ENCODE measurements around the gene PSD4. TPM values are rescaled to one million over a fixed set of nuclear protein-coding genes. Genes with fewer than 3 reads are reported as not detected.
"Not testable (repeated sequence)": the region's sequence is repeated elsewhere in the genome, so short reads cannot be mapped to it uniquely, and the experiment has no call there.

The PSD4 gene
- total and polyA plus RNA-seq, 3 experiments from 2014 or later, result 42.1 to 193 (median 192) TPM

- Mint-ChIP-seq H3K27me3 (no peaks in the 10 kb centered on the region), H3K36me3 (peaks cover 0 to 27% (median 0%) of the 10 kb centered on the region in 3 donors), H3K27ac (peak overlapping the region in 1 of 8 donors; percentile 4), H3K9me3 (no peaks in the 10 kb centered on the region), H3K4me3 (peak overlapping the region in 1 of 7 donors; percentile 9), H3K4me1 (peaks cover 0 to 36% (median 14%) of the 10 kb centered on the region in 3 donors)
- Histone ChIP-seq H3K9me3 (ENCODE audit: low read length) (no peaks in the 10 kb centered on the region), H3K27me3 (ENCODE audit: insufficient read depth, low read length, poor library complexity, severe bottlenecking) (no peaks in the 10 kb centered on the region), H3K4me3 (ENCODE audit: low read length) (no peak overlapping the region), H3K36me3 (ENCODE audit: insufficient read depth, low read length) (no peaks in the 10 kb centered on the region), H3K27ac (ENCODE audit: low read depth, low read length) (no peak overlapping the region), H3K4me1 (ENCODE audit: insufficient read depth, low read length) (no peaks in the 10 kb centered on the region)
- POLR2A ChIA-PET, result no interaction called here
- DNase-seq, result no peak
- CTCF ChIA-PET, result interaction anchor here (1.6 to 12.0 kb wide), 4 partner anchors 14 to 96 kb away, joined by 4 to 90 read pairs (median 15); no protein-coding TSS in a partner anchor
These were observed 60.1 kb downstream of the PSD4 start for GRCh38 chr2:113233593-113234550.

- peaks cover 0 to 32% (median 0%) of the 10 kb centered on the region in 3 donors for H3K36me3 Mint-ChIP-seq
- peak overlapping the region in 4 of 8 donors; percentile 36 to 96 (median 94) for H3K27ac Mint-ChIP-seq
- Histone ChIP-seq H3K4me3 (ENCODE audit: low read length) (peak overlapping the region; percentile 45), H3K36me3 (ENCODE audit: insufficient read depth, low read length) (no peaks in the 10 kb centered on the region), H3K27me3 (ENCODE audit: insufficient read depth, low read length, poor library complexity, severe bottlenecking) (no peaks in the 10 kb centered on the region), H3K27ac (ENCODE audit: low read depth, low read length) (peak overlapping the region; percentile 38), H3K4me1 (ENCODE audit: insufficient read depth, low read length) (no peaks in the 10 kb centered on the region), H3K9me3 (ENCODE audit: low read length) (no peaks in the 10 kb centered on the region)
- no peaks in the 10 kb centered on the region for H3K27me3 Mint-ChIP-seq
- H3K4me1 Mint-ChIP-seq, result peaks cover 0 to 42% (median 14%) of the 10 kb centered on the region in 3 donors
- CTCF ChIA-PET, result interaction anchor here (1.0 to 12.0 kb wide), 6 partner anchors 14 to 156 kb away, joined by 4 to 90 read pairs (median 8); partner anchors contain the start of gene PSD4
- no peak for DNase-seq
- peak overlapping the region; percentile 77 to 96 (median 93) for H3K4me3 Mint-ChIP-seq
- POLR2A ChIA-PET, result interaction anchor here (1.0 to 1.2 kb wide), 2 partner anchors 18 to 59 kb away, joined by 3 read pairs; no protein-coding TSS in a partner anchor
- no peaks in the 10 kb centered on the region for H3K9me3 Mint-ChIP-seq
These were observed 61.1 kb downstream of the PSD4 start for GRCh38 chr2:113234721-113235346.

DNA sequence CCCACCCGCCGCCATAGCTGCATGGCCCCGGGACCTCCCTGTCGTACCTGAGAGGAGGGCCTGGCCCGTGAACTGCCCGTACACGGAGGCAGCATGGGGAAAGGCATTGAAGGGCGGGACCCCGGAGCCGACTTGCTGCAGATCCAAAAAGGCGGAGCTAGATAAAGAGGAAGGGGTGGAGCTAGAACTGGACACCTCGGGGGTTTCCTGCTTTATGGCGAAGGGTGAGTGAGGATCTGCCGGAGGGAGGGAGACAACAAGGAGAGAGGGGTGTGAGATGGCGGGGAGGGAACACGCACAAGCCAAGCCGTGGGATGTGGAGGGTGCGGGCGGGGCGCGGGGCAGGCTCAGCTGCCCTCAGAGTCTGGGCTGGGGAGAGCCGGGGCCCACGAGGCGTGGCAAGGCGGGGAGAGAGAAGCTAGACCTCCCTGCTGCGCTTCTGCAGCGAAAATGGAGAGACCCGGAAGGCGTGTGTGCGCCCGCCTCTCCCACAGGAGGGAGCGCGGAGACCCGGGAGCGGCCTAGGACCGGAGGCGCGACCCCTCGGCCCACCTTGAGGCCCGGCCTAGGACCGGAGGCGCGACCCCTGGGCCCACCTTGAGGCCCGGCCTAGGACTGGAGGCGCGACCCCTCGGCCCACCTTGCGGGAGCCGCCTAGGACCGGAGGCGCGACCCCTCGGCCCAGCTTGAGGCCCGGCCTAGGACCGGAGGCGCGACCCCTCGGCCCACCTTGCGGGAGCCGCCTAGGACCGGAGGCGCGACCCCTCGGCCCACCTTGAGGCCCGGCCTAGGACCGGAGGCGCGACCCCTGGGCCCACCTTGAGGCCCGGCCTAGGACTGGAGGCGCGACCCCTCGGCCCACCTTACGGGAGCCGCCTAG lies 61.8 kb downstream of the PSD4 start:
- H3K36me3 Mint-ChIP-seq, result peaks cover 0 to 38% (median 0%) of the 10 kb centered on the region in 3 donors
- H3K27ac ChIP-seq (ENCODE audit: low read depth, low read length), result peak overlapping the region; percentile 38
- not testable (repeated sequence) for H3K27me3 Mint-ChIP-seq; H3K4me1 ChIP-seq (ENCODE audit: insufficient read depth, low read length); H3K9me3 ChIP-seq (ENCODE audit: low read length); H3K9me3 Mint-ChIP-seq; H3K36me3 ChIP-seq (ENCODE audit: insufficient read depth, low read length); H3K27me3 ChIP-seq (ENCODE audit: insufficient read depth, low read length, poor library complexity, severe bottlenecking)
- ChIA-PET CTCF (interaction anchor here (1.0 to 12.0 kb wide), 7 partner anchors 13 to 155 kb away, joined by 3 to 90 read pairs (median 5); partner anchors contain the start of gene PSD4), POLR2A (interaction anchor here (0.8 to 1.2 kb wide), 3 partner anchors 17 to 60 kb away, joined by 3 read pairs; no protein-coding TSS in a partner anchor)
- peak overlapping the region; percentile 77 to 96 (median 93) for H3K4me3 Mint-ChIP-seq
- peak; percentile 16 to 81 (median 58) for DNase-seq
- H3K4me1 Mint-ChIP-seq, result peaks cover 5 to 48% (median 19%) of the 10 kb centered on the region in 3 donors
- H3K4me3 ChIP-seq (ENCODE audit: low read length), result peak overlapping the region; percentile 45
- peak overlapping the region in 7 of 8 donors; percentile 76 to 96 (median 94) for H3K27ac Mint-ChIP-seq

GRCh38 chr2:113236367-113237159 lies 62.8 kb downstream of the PSD4 start:
- no peaks in the 10 kb centered on the region for H3K9me3 ChIP-seq (ENCODE audit: low read length)
- peak overlapping the region in 5 of 7 donors; percentile 52 to 81 (median 78) for H3K4me3 Mint-ChIP-seq
- no peaks in the 10 kb centered on the region for H3K27me3 ChIP-seq (ENCODE audit: insufficient read depth, low read length, poor library complexity, severe bottlenecking)
- no peaks in the 10 kb centered on the region for H3K36me3 ChIP-seq (ENCODE audit: insufficient read depth, low read length)
- no peak overlapping the region for H3K4me3 ChIP-seq (ENCODE audit: low read length)
- H3K36me3 Mint-ChIP-seq, result peaks cover 0 to 43% (median 0%) of the 10 kb centered on the region in 3 donors
- POLR2A ChIA-PET, result no interaction called here
- peak overlapping the region in 3 of 8 donors; percentile 64 to 81 (median 71) for H3K27ac Mint-ChIP-seq
- no peak for DNase-seq
- H3K4me1 Mint-ChIP-seq, result peaks cover 7 to 56% (median 25%) of the 10 kb centered on the region in 3 donors
- CTCF ChIA-PET, result interaction anchor here (1.0 to 12.0 kb wide), 3 partner anchors 12 to 38 kb away, joined by 3 to 90 read pairs (median 20); no protein-coding TSS in a partner anchor
- H3K9me3 Mint-ChIP-seq, result no peaks in the 10 kb centered on the region
- H3K4me1 ChIP-seq (ENCODE audit: insufficient read depth, low read length), result no peaks in the 10 kb centered on the region
- H3K27me3 Mint-ChIP-seq, result peaks cover 0 to 2% of the 10 kb centered on the region in 2 donors
- no peak overlapping the region for H3K27ac ChIP-seq (ENCODE audit: low read depth, low read length)

- CTCF ChIA-PET, result interaction anchor here (1.0 to 12.0 kb wide), 4 partner anchors 11 to 133 kb away, joined by 3 to 90 read pairs (median 4); no protein-coding TSS in a partner anchor
- Mint-ChIP-seq H3K27ac (peak overlapping the region in 3 of 8 donors; percentile 36 to 71 (median 64)), H3K27me3 (peaks cover 0 to 2% of the 10 kb centered on the region in 2 donors), H3K4me1 (peaks cover 7 to 58% (median 25%) of the 10 kb centered on the region in 3 donors), H3K36me3 (peaks cover 0 to 44% (median 0%) of the 10 kb centered on the region in 3 donors), H3K4me3 (peak overlapping the region in 4 of 7 donors; percentile 23 to 78 (median 61)), H3K9me3 (no peaks in the 10 kb centered on the region)
- H3K9me3 ChIP-seq (ENCODE audit: low read length), result no peaks in the 10 kb centered on the region
- POLR2A ChIA-PET, result interaction anchor here (0.6 kb wide), 1 partner anchor 661 kb away, joined by 3 read pairs; no protein-coding TSS in a partner anchor
- no peaks in the 10 kb centered on the region for H3K27me3 ChIP-seq (ENCODE audit: insufficient read depth, low read length, poor library complexity, severe bottlenecking)
- no peak overlapping the region for H3K4me3 ChIP-seq (ENCODE audit: low read length)
- no peaks in the 10 kb centered on the region for H3K4me1 ChIP-seq (ENCODE audit: insufficient read depth, low read length)
- DNase-seq, result no peak
- H3K27ac ChIP-seq (ENCODE audit: low read depth, low read length), result no peak overlapping the region
- no peaks in the 10 kb centered on the region for H3K36me3 ChIP-seq (ENCODE audit: insufficient read depth, low read length)
These were observed 63.9 kb downstream of the PSD4 start for GRCh38 chr2:113237604-113238160.

- Histone ChIP-seq H3K4me3 (ENCODE audit: low read length) (no peak overlapping the region), H3K27me3 (ENCODE audit: insufficient read depth, low read length, poor library complexity, severe bottlenecking) (no peaks in the 10 kb centered on the region), H3K9me3 (ENCODE audit: low read length) (no peaks in the 10 kb centered on the region), H3K4me1 (ENCODE audit: insufficient read depth, low read length) (no peaks in the 10 kb centered on the region), H3K27ac (ENCODE audit: low read depth, low read length) (no peak overlapping the region), H3K36me3 (ENCODE audit: insufficient read depth, low read length) (no peaks in the 10 kb centered on the region)
- Mint-ChIP-seq H3K36me3 (peaks cover 0 to 46% (median 0%) of the 10 kb centered on the region in 3 donors), H3K4me3 (no peak overlapping the region), H3K27me3 (peaks cover 0 to 4% of the 10 kb centered on the region in 2 donors), H3K27ac (peak overlapping the region in 1 of 8 donors; percentile 51), H3K9me3 (no peaks in the 10 kb centered on the region), H3K4me1 (peaks cover 7 to 61% (median 28%) of the 10 kb centered on the region in 3 donors)
- ChIA-PET POLR2A (no interaction called here), CTCF (interaction anchor here (1.2 to 12.0 kb wide), 6 partner anchors 8 to 40 kb away, joined by 3 to 90 read pairs (median 4); no protein-coding TSS in a partner anchor)
- DNase-seq, result no peak
These were observed 65.4 kb downstream of the PSD4 start for GRCh38 chr2:113238871-113239839.

Measured in CD8-positive, alpha-beta memory T cell (primary cell).